Measurements from ENCODE around the gene WNT1.

- TF ChIP-seq CTCF (IDR thresholded peaks at IDR 0.05): no peak
- no peak for TF ChIP-seq POLR2A (IDR thresholded peaks at IDR 0.05)
Observed at GRCh38 chr12:48994224-48995085, 16.3 kb downstream of the WNT1 start.
